HepG2 (cell line): Measurements from ENCODE around the gene POLR2H.

Experiments
- GMEB1 ChIP-seq: sonication (generic); formaldehyde crosslinking; IDR thresholded peaks from 2 replicates; pipeline ENCODE4 v1.5.1; 2020; ENCODE audit warnings: missing genetic modification reagents, mild to moderate bottlenecking, borderline replicate concordance
- USF2 ChIP-seq, 2 experiments: sonication (generic) in 1 of 2; formaldehyde crosslinking in 1 of 2; IDR thresholded peaks; 2 replicates each; pipeline versions ENCODE4 v1.5.1 to v1.6.1; 2011 to 2020; ENCODE audit warnings: borderline replicate concordance in 1 of 2, low read depth in 1 of 2, low read length in 1 of 2, mild to moderate bottlenecking in 1 of 2, missing genetic modification reagents in 1 of 2, moderate library complexity in 1 of 2
- ZNF777 ChIP-seq: sonication (generic); formaldehyde crosslinking; IDR thresholded peaks from 2 replicates; pipeline ENCODE4 v1.4.0; 2020; ENCODE audit warnings: missing genetic modification reagents

GRCh38 chr3:184384856-184385422, 23.4 kb downstream of the POLR2H start:
- no peak for TF ChIP-seq ZNF777 (CRISPR knock-in tag)
- TF ChIP-seq GMEB1 (CRISPR knock-in tag), result no peak
- no peak for TF ChIP-seq USF2 (IDR thresholded peaks at IDR 0.05; ENCODE audit: low read depth, low read length)
- no peak for TF ChIP-seq USF2 (CRISPR knock-in tag; IDR thresholded peaks at IDR 0.05; ENCODE audit: borderline replicate concordance)
